Neuron (in vitro differentiated cells): Measurements from ENCODE around the gene SH3BGRL2.
"Not testable (repeated sequence)": the region's sequence is repeated elsewhere in the genome, so short reads cannot be mapped to it uniquely, and the experiment has no call there.

ENCODE experiments used
- H2AFZ ChIP-seq: one replicate; pipeline ENCODE4 v1.6.1; 2013; ENCODE audit warnings: low read depth, mild to moderate bottlenecking, inconsistent platforms, low read length, moderate library complexity
- H3K27me3 ChIP-seq: one replicate; pipeline ENCODE4 v1.6.1; 2013; ENCODE audit warnings: low read length; ENCODE audit not compliant: insufficient read depth
- H3K36me3 ChIP-seq: one replicate; pipeline ENCODE4 v1.6.1; 2013; ENCODE audit warnings: low read length; ENCODE audit not compliant: insufficient read depth
- H3K4me1 ChIP-seq: one replicate; pipeline ENCODE4 v1.6.1; 2013; ENCODE audit warnings: low read length; ENCODE audit not compliant: insufficient read depth
- H3K4me3 ChIP-seq: 2 replicates; pipeline ENCODE4 v1.5.1; 2013; ENCODE audit warnings: mild to moderate bottlenecking, low read length, moderate library complexity
- H3K9me3 ChIP-seq: one replicate; pipeline ENCODE4 v1.6.1; 2013; ENCODE audit warnings: low read length

Gene SH3BGRL2

DNA sequence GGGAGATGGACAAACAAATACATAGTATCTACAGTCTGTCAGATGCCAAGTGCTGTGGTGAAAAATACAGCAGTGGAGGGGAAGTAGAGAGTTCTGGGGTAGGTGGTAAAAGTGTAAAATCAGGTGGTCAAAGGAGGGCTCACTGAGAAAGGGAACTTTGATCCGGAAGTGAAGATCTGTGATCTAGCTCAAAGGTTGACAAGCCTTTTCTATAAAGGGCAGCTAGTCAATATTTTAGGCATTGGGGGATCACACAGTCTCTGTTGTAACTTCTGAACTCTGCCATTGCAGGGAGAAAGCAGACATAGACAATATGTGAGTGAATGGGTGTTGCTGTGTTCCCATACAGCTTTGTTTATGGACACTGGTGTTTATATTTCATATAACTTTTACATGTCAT, 38.6 kb downstream of the SH3BGRL2 start:
- Histone ChIP-seq H3K4me3 (no peak overlapping the region), H3K9me3 (no peaks in the 10 kb centered on the region), H3K27me3 (no peaks in the 10 kb centered on the region), H3K4me1 (peaks cover 6% of the 10 kb centered on the region), H2AFZ (no peak overlapping the region), H3K36me3 (peaks cover 10% of the 10 kb centered on the region)

GRCh38 chr6:79670789-79671188, 39.7 kb downstream of the SH3BGRL2 start:
- peaks cover 10% of the 10 kb centered on the region for H3K36me3 ChIP-seq
- no peak overlapping the region for H3K4me3 ChIP-seq
- no peaks in the 10 kb centered on the region for H3K27me3 ChIP-seq
- H2AFZ ChIP-seq = no peak overlapping the region
- peaks cover 6% of the 10 kb centered on the region for H3K4me1 ChIP-seq
- H3K9me3 ChIP-seq = no peaks in the 10 kb centered on the region

DNA sequence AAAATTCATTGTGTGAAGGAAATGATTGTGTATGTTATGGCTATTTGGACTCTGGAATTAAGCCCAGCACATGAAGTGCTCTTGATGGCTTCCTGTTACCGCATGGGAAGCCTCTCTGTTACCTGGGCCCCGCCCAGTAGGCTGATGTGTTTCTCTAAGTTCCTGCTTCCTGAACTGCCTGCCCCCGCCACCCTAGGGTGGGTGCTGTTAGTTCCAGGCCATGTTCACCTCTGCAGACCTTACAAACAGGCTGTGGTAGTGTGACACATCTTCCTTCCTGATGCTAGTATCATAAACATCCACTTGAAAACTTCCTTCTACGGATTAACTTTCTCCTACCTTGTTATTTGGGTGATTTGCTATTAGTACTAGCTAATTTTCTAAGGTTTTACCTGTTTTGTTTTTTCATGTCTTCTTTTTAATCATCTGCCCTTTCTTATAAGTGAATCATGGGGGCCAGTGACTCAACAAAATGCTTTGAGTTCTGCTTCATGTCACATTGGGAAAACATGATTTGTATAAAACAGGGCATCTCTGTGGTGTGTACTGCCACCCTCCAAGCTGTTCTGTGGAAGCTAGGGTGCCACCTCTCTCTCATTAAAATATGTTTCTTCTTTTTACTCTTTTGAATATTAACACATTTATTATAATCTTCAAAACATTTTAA, 40.6 kb downstream of the SH3BGRL2 start:
- H3K4me1 ChIP-seq = peaks cover 6% of the 10 kb centered on the region
- no peaks in the 10 kb centered on the region for H3K9me3 ChIP-seq
- no peaks in the 10 kb centered on the region for H3K27me3 ChIP-seq
- H3K36me3 ChIP-seq = peaks cover 13% of the 10 kb centered on the region
- H3K4me3 ChIP-seq = no peak overlapping the region
- H2AFZ ChIP-seq = no peak overlapping the region

DNA sequence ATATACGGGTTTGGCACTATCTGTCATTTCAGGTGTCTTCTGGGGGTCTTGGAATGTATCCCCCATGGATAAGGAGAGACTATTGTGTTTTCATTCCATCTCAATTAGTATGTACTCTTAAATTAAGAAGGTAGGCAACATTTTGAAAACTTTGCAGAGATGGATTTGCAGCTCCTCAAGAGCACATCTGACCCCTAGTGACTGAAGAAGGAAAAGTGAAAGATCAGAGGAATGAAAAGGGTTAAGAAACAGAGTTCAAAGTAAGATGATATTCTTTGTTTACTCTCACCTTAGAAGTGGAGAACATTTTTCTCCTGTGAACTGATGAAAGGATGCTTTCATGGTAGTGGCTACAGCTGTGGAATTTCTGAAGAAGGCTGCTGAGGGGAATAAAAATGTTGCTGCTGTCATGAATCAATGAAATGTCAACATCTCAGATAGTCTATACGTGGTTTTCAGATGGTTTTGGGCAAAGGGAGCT, 41.5 kb downstream of the SH3BGRL2 start:
- H3K9me3 ChIP-seq = no peaks in the 10 kb centered on the region
- no peak overlapping the region for H3K4me3 ChIP-seq
- no peak overlapping the region for H2AFZ ChIP-seq
- no peaks in the 10 kb centered on the region for H3K27me3 ChIP-seq
- peaks cover 6% of the 10 kb centered on the region for H3K4me1 ChIP-seq
- peaks cover 13% of the 10 kb centered on the region for H3K36me3 ChIP-seq

DNA sequence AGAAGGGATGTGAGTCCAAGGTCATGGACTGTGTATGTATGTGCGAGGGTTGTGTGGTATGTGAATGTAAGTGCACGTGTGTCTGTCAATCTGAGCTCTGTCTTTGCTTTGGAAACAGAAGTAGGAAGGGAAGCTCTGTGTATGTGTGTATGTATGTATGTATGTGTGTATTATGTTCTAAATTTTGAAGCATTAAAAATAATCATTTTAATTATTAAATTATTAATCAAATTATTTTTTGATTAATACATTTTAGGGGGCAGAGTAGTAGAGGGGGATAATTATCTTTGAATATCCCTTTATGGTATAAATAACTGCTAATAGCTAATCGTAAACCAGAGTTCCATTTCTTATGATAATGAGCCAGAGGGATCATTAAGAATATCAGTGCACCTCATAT, 42.8 kb downstream of the SH3BGRL2 start:
- H3K9me3 ChIP-seq = no peaks in the 10 kb centered on the region
- H3K27me3 ChIP-seq = no peaks in the 10 kb centered on the region
- H3K4me1 ChIP-seq = no peaks in the 10 kb centered on the region
- H3K4me3 ChIP-seq = no peak overlapping the region
- H3K36me3 ChIP-seq = peaks cover 13% of the 10 kb centered on the region
- H2AFZ ChIP-seq = no peak overlapping the region

DNA sequence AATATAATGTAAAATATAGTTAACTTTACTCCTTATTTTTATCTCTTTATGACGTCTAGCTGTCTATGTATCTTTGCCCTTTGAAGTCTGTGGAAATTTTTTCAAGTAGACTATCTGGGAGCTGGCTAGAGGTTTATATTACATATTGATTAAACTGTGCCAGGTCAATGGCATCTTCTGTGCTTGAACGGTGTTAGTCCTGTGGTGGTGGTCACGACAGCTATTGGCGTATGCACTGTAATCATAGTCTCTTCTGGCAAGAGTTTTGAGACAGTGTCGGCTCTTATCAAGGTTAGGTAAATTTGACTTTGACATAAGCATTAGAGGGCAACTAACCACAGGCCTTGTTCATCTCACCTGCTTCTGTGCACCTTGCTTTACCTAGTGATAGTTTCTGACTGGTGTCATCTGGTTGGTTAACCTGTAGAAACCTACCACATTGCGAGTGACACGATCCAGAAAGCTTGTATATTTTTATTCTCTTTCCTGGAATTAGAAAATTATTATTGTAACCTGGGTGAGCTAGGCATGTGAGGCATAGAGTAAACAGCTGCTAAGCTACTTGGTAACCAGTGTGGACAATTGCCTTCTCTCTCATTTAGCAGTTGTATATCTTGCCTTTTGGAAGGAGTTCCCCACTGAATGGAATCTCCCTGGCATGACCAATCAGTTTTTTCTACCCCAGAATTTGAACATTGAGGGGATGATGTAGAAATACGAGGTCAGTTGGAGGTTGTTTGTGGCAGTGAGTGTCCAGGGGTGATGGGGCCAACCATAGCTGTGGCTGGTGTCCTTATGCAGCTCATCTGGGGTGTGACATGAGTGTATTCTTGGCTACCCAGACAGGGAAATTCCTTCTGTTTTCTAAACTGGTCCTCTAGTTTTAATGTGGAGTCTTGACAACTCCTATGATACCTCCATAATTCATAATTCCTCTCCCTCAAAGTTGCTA, 45.9 kb downstream of the SH3BGRL2 start:
- peaks cover 13% of the 10 kb centered on the region for H3K36me3 ChIP-seq
- peaks cover 3% of the 10 kb centered on the region for H3K9me3 ChIP-seq
- H2AFZ ChIP-seq = no peak overlapping the region
- no peak overlapping the region for H3K4me3 ChIP-seq
- no peaks in the 10 kb centered on the region for H3K27me3 ChIP-seq
- no peaks in the 10 kb centered on the region for H3K4me1 ChIP-seq

DNA sequence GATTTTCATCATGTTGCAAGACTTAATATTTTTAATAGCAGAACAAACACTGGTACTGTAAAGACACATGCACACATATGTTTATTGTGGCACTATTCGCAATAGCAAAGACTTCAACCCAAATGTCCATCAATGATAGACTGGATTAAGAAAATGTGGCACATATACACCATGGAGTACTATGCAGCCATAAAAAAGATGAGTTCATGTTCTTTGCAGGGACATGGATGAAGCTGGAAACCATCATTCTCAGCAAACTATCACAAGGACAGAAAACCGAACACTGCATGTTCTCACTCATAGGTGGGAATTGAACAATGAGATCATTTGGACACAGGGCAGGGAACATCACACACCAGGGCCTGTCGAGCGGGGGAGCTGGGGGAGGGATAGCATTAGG, 51.6 kb downstream of the SH3BGRL2 start:
- H2AFZ ChIP-seq, H3K27me3 ChIP-seq, H3K4me1 ChIP-seq, H3K36me3 ChIP-seq, H3K9me3 ChIP-seq, H3K4me3 ChIP-seq: not testable (repeated sequence)

GRCh38 chr6:79684876-79685275, 53.7 kb downstream of the SH3BGRL2 start:
- H3K36me3 ChIP-seq = no peaks in the 10 kb centered on the region
- no peak overlapping the region for H2AFZ ChIP-seq
- no peak overlapping the region for H3K4me3 ChIP-seq
- H3K4me1 ChIP-seq = peaks cover 2% of the 10 kb centered on the region
- peaks cover under 1% of the 10 kb centered on the region for H3K9me3 ChIP-seq
- H3K27me3 ChIP-seq = no peaks in the 10 kb centered on the region

- Histone ChIP-seq H3K27me3 (no peaks in the 10 kb centered on the region), H3K9me3 (no peaks in the 10 kb centered on the region)
Measured at GRCh38 chr6:79686707-79687309, 55.7 kb downstream of the SH3BGRL2 start.

DNA sequence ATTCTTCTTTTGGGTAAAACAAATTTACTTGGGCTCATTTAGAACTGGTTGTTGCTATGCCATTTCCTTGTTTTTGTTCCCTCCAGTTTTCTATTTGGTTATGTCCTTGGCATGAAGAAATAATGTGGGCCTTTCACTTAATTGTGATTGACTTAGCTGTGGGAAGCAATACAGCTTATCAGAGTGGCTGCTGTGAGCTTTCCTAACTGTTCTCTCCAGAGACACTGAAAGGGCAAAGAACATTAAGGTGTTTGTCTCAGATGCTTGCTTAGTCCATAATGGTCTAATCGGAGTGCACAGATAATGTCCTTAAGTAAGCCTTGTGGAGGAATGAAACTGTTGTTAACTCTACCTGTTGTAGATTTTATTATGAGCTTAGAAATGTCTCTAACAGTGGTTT, 56.6 kb downstream of the SH3BGRL2 start:
- Histone ChIP-seq H3K4me3 (no peak overlapping the region), H3K27me3 (no peaks in the 10 kb centered on the region), H3K9me3 (no peaks in the 10 kb centered on the region)

More at GRCh38 chr6:79686707-79687309, 55.7 kb downstream of the SH3BGRL2 start:
- Histone ChIP-seq H3K4me3 (no peak overlapping the region), H3K36me3 (peaks cover 2% of the 10 kb centered on the region), H2AFZ (no peak overlapping the region), H3K4me1 (peaks cover 2% of the 10 kb centered on the region)

DNA sequence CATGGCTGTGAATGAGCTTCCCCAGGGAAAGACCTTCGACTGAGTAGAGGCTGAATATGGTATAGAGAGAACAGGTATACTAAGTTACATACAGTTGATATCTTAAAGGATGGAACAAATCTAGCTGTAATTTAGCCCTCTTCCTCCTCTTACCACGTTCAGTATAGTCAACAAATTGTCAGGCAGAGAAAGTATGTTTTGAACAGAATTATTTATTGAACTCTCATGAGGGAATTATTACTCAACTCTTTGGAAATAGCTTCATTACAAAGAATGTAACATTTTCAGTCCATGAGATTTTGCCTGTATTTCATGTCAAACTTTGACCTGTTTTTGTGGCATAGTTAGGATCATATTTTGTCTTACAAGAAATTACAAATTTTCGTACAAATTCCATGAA, 63.0 kb downstream of the SH3BGRL2 start:
- no peak overlapping the region for H3K4me3 ChIP-seq
- H3K36me3 ChIP-seq = peaks cover 2% of the 10 kb centered on the region
- H3K27me3 ChIP-seq = no peaks in the 10 kb centered on the region
- peaks cover 6% of the 10 kb centered on the region for H3K4me1 ChIP-seq
- no peaks in the 10 kb centered on the region for H3K9me3 ChIP-seq
- H2AFZ ChIP-seq = no peak overlapping the region

More for the DNA sequence above, 56.6 kb downstream of the SH3BGRL2 start:
- no peak overlapping the region for H2AFZ ChIP-seq
- peaks cover 2% of the 10 kb centered on the region for H3K4me1 ChIP-seq
- H3K36me3 ChIP-seq = peaks cover 2% of the 10 kb centered on the region

GRCh38 chr6:79694623-79695343, 63.7 kb downstream of the SH3BGRL2 start:
- Histone ChIP-seq H3K36me3 (peaks cover 6% of the 10 kb centered on the region), H2AFZ (no peak overlapping the region), H3K27me3 (no peaks in the 10 kb centered on the region), H3K9me3 (no peaks in the 10 kb centered on the region), H3K4me3 (no peak overlapping the region), H3K4me1 (peaks cover 6% of the 10 kb centered on the region)
